ENCODE measurements around the gene GSDME.

- TF ChIP-seq SALL2 (tag by site-specific recombination; IDR thresholded peaks at IDR 0.05; ENCODE audit: borderline replicate concordance) (no peak), ZNF266 (tag by site-specific recombination; IDR thresholded peaks at IDR 0.05; ENCODE audit: low read depth) (no peak), ZBTB17 (tag by site-specific recombination; IDR thresholded peaks at IDR 0.05) (no peak), ZNF350 (tag by site-specific recombination; IDR thresholded peaks at IDR 0.05) (no peak), ZNF23 (tag by site-specific recombination; IDR thresholded peaks at IDR 0.05; ENCODE audit: borderline replicate concordance) (no peak), ZNF354C (tag by site-specific recombination; IDR thresholded peaks at IDR 0.05; ENCODE audit: borderline replicate concordance, low read depth) (no peak), ZBTB6 (tag by site-specific recombination; IDR thresholded peaks at IDR 0.05) (no peak), ZNF324 (tag by site-specific recombination; IDR thresholded peaks at IDR 0.05) (no peak)
- TF ChIP-seq, protein P1, sequence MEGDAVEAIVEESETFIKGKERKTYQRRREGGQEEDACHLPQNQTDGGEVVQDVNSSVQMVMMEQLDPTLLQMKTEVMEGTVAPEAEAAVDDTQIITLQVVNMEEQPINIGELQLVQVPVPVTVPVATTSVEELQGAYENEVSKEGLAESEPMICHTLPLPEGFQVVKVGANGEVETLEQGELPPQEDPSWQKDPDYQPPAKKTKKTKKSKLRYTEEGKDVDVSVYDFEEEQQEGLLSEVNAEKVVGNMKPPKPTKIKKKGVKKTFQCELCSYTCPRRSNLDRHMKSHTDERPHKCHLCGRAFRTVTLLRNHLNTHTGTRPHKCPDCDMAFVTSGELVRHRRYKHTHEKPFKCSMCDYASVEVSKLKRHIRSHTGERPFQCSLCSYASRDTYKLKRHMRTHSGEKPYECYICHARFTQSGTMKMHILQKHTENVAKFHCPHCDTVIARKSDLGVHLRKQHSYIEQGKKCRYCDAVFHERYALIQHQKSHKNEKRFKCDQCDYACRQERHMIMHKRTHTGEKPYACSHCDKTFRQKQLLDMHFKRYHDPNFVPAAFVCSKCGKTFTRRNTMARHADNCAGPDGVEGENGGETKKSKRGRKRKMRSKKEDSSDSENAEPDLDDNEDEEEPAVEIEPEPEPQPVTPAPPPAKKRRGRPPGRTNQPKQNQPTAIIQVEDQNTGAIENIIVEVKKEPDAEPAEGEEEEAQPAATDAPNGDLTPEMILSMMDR (tag by site-specific recombination; IDR thresholded peaks at IDR 0.05): no peak
- TF ChIP-seq, protein P2, sequence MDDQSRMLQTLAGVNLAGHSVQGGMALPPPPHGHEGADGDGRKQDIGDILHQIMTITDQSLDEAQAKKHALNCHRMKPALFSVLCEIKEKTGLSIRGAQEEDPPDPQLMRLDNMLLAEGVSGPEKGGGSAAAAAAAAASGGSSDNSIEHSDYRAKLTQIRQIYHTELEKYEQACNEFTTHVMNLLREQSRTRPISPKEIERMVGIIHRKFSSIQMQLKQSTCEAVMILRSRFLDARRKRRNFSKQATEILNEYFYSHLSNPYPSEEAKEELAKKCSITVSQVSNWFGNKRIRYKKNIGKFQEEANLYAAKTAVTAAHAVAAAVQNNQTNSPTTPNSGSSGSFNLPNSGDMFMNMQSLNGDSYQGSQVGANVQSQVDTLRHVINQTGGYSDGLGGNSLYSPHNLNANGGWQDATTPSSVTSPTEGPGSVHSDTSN (CRISPR knock-in tag; IDR thresholded peaks at IDR 0.05): no peak
Measured at GRCh38 chr7:24801883-24802282, 44.6 kb upstream of the GSDME start.

All from HEK293 (cell line).